ENCODE data around the gene CELF6.

GRCh38 chr15:72271221-72271620 is 48.7 kb downstream of the CELF6 start:
- TF ChIP-seq POLR2A (IDR thresholded peaks at IDR 0.05), result no peak
- TF ChIP-seq EP300 (IDR thresholded peaks at IDR 0.05), result no peak
- TF ChIP-seq CTCF (IDR thresholded peaks at IDR 0.05), result no peak

Data from suprapubic skin (tissue), 3 donors.